Activated CD8-positive, alpha-beta T cell treated with anti-CD3 and anti-CD28 coated beads, Interleukin-2, amount 10 ng/mL, durations not matched to agents 7 days and 5 days (primary cell): ENCODE data around the gene GLYR1. TPM values are rescaled to one million over a fixed set of nuclear protein-coding genes. Genes with fewer than 3 reads are reported as not detected.

ENCODE experiments used
- ATAC-seq: fragments of 150-1000 bp; cut with Tn5 transposase; one replicate; pipeline ENCODE4 v1.10.0; 2021; ENCODE audit warnings: moderate library complexity
- CTCF ChIA-PET: fragments of 350-600 bp; sonication (Branson Sonifier 250); formaldehyde crosslinking; loops from one replicate; lab custom pipeline; 2021; ENCODE audit warnings: antibody characterized with exemption; lab: Charles Lee
- POLR2A ChIA-PET: fragments of 350-600 bp; sonication (Branson Sonifier 250); formaldehyde crosslinking; loops from one replicate; lab custom pipeline; 2021; ENCODE audit warnings: antibody characterized with exemption; lab: Charles Lee
- DNase-seq: peaks from one replicate; pipeline ENCODE4 v3.0.0-alpha.2; 2020
- H3K27ac Mint-ChIP-seq: one replicate; pipeline ENCODE4 v1.8.0; 2021; ENCODE audit warnings: mild to moderate bottlenecking, mixed read lengths
- H3K27me3 Mint-ChIP-seq: one replicate; pipeline ENCODE4 v1.8.0; 2021; ENCODE audit warnings: low read depth, mixed read lengths
- H3K36me3 Mint-ChIP-seq: one replicate; pipeline ENCODE4 v1.8.0; 2021; ENCODE audit warnings: low read depth, mixed read lengths
- H3K4me1 Mint-ChIP-seq: one replicate; pipeline ENCODE4 v1.8.0; 2021; ENCODE audit warnings: low read depth, mixed read lengths
- H3K4me3 Mint-ChIP-seq: one replicate; pipeline ENCODE4 v1.8.0; 2021; ENCODE audit warnings: mild to moderate bottlenecking, mixed read lengths
- H3K9me3 Mint-ChIP-seq: one replicate; pipeline ENCODE4 v1.8.0; 2022; ENCODE audit warnings: mixed read lengths; ENCODE audit not compliant: insufficient read depth
- total RNA-seq, 2 experiments: library from RNA; stranded (reverse); gene quantifications; one replicate each; pipeline ENCODE4 v1.2.3, GENCODE V29; 2021

GLYR1 gene
- total RNA-seq, 2 experiments from 2014 or later = 92.2 to 95.7 TPM

GRCh38 chr16:4800290-4801041 lies 46.6 kb downstream of the GLYR1 start:
- Mint-ChIP-seq H3K4me1 (peaks cover 26% of the 10 kb centered on the region), H3K27ac (peak overlapping the region; percentile 39), H3K9me3 (no peaks in the 10 kb centered on the region), H3K4me3 (peak overlapping the region; percentile 34), H3K36me3 (peaks cover 9% of the 10 kb centered on the region), H3K27me3 (no peaks in the 10 kb centered on the region)
- POLR2A ChIA-PET = interaction anchor here (2.9 kb wide), 1 partner anchor 33 kb away, joined by 11 read pairs; the partner anchor contains the start of gene ZNF500
- CTCF ChIA-PET = no interaction called here
- DNase-seq (no peak), ATAC-seq (no peak)

- no peak overlapping the region for H3K4me3 Mint-ChIP-seq
- H3K27me3 Mint-ChIP-seq = no peaks in the 10 kb centered on the region
- ChIA-PET POLR2A (no interaction called here), CTCF (no interaction called here)
- H3K9me3 Mint-ChIP-seq = no peaks in the 10 kb centered on the region
- no peak for DNase-seq
- peaks cover 26% of the 10 kb centered on the region for H3K4me1 Mint-ChIP-seq
- no peak for ATAC-seq
- H3K36me3 Mint-ChIP-seq = peaks cover 4% of the 10 kb centered on the region
- H3K27ac Mint-ChIP-seq = peak overlapping the region; percentile 25
These were observed 47.8 kb downstream of the GLYR1 start for GRCh38 chr16:4799171-4799855.

- H3K4me3 Mint-ChIP-seq = no peak overlapping the region
- CTCF ChIA-PET = no interaction called here
- H3K9me3 Mint-ChIP-seq = no peaks in the 10 kb centered on the region
- H3K4me1 Mint-ChIP-seq = peaks cover 22% of the 10 kb centered on the region
- DNase-seq (no peak), ATAC-seq (no peak)
- POLR2A ChIA-PET = no interaction called here
- H3K36me3 Mint-ChIP-seq = no peaks in the 10 kb centered on the region
- peak overlapping the region; percentile 25 for H3K27ac Mint-ChIP-seq
- H3K27me3 Mint-ChIP-seq = no peaks in the 10 kb centered on the region
These were observed 48.6 kb downstream of the GLYR1 start for GRCh38 chr16:4798456-4798855.

GRCh38 chr16:4797805-4798252 lies 49.3 kb downstream of the GLYR1 start:
- Mint-ChIP-seq H3K9me3 (no peaks in the 10 kb centered on the region), H3K4me1 (peaks cover 16% of the 10 kb centered on the region), H3K27ac (no peak overlapping the region), H3K4me3 (no peak overlapping the region), H3K36me3 (no peaks in the 10 kb centered on the region), H3K27me3 (no peaks in the 10 kb centered on the region)
- ChIA-PET POLR2A (no interaction called here), CTCF (no interaction called here)
- DNase-seq = no peak
- no peak for ATAC-seq

- no peak for ATAC-seq
- H3K27me3 Mint-ChIP-seq = no peaks in the 10 kb centered on the region
- no peak overlapping the region for H3K4me3 Mint-ChIP-seq
- CTCF ChIA-PET = no interaction called here
- POLR2A ChIA-PET = no interaction called here
- H3K27ac Mint-ChIP-seq = no peak overlapping the region
- H3K4me1 Mint-ChIP-seq = peaks cover 16% of the 10 kb centered on the region
- no peaks in the 10 kb centered on the region for H3K9me3 Mint-ChIP-seq
- H3K36me3 Mint-ChIP-seq = no peaks in the 10 kb centered on the region
- no peak for DNase-seq
These were observed 49.9 kb downstream of the GLYR1 start for GRCh38 chr16:4796982-4797804.

GRCh38 chr16:4795828-4796572 lies 51.1 kb downstream of the GLYR1 start:
- DNase-seq (no peak), ATAC-seq (no peak)
- no peaks in the 10 kb centered on the region for H3K9me3 Mint-ChIP-seq
- CTCF ChIA-PET = no interaction called here
- POLR2A ChIA-PET = no interaction called here
- no peak overlapping the region for H3K27ac Mint-ChIP-seq
- H3K27me3 Mint-ChIP-seq = no peaks in the 10 kb centered on the region
- no peaks in the 10 kb centered on the region for H3K36me3 Mint-ChIP-seq
- no peak overlapping the region for H3K4me3 Mint-ChIP-seq
- peaks cover 12% of the 10 kb centered on the region for H3K4me1 Mint-ChIP-seq

GRCh38 chr16:4795181-4795827 lies 51.8 kb downstream of the GLYR1 start, which contains the start of gene SMIM22:
TSS of gene SMIM22 (plus strand) at chr16:4795369. CDS start at chr16:4795735, 366 bp downstream.
- H3K4me3 Mint-ChIP-seq = no peak within 1 kb of the TSS
- POLR2A ChIA-PET = no interaction called here
- no peak within 1 kb of the TSS for H3K27ac Mint-ChIP-seq
- CTCF ChIA-PET = no interaction called here
- peaks cover 8% of the 10 kb centered on the region for H3K4me1 Mint-ChIP-seq
- DNase-seq (no peak), ATAC-seq (no peak)
- no peaks in the 10 kb centered on the region for H3K9me3 Mint-ChIP-seq
- H3K27me3 Mint-ChIP-seq = no peaks in the 10 kb centered on the region
- H3K36me3 Mint-ChIP-seq = no peaks in the 10 kb centered on the region

GRCh38 chr16:4792951-4793513 lies 54.1 kb downstream of the GLYR1 start:
- H3K27me3 Mint-ChIP-seq = peaks cover 3% of the 10 kb centered on the region
- H3K9me3 Mint-ChIP-seq = no peaks in the 10 kb centered on the region
- DNase-seq (no peak), ATAC-seq (no peak)
- ChIA-PET POLR2A (no interaction called here), CTCF (no interaction called here)
- no peaks in the 10 kb centered on the region for H3K36me3 Mint-ChIP-seq
- H3K4me1 Mint-ChIP-seq = peaks cover 7% of the 10 kb centered on the region
- no peak overlapping the region for H3K4me3 Mint-ChIP-seq
- H3K27ac Mint-ChIP-seq = no peak overlapping the region

GRCh38 chr16:4790871-4791270 lies 56.2 kb downstream of the GLYR1 start:
- Mint-ChIP-seq H3K9me3 (no peaks in the 10 kb centered on the region), H3K4me1 (peaks cover 7% of the 10 kb centered on the region), H3K27ac (no peak overlapping the region), H3K27me3 (peaks cover 3% of the 10 kb centered on the region), H3K4me3 (no peak overlapping the region), H3K36me3 (no peaks in the 10 kb centered on the region)
- CTCF ChIA-PET = no interaction called here
- ATAC-seq (no peak), DNase-seq (no peak)
- POLR2A ChIA-PET = no interaction called here

- Mint-ChIP-seq H3K4me1 (peaks cover 7% of the 10 kb centered on the region), H3K36me3 (no peaks in the 10 kb centered on the region), H3K27ac (no peak overlapping the region), H3K27me3 (peaks cover 3% of the 10 kb centered on the region), H3K9me3 (no peaks in the 10 kb centered on the region), H3K4me3 (no peak overlapping the region)
- ATAC-seq = no peak
- ChIA-PET POLR2A (no interaction called here), CTCF (no interaction called here)
- no peak for DNase-seq
These were observed 56.8 kb downstream of the GLYR1 start for GRCh38 chr16:4790261-4790660.

- H3K9me3 Mint-ChIP-seq = no peaks in the 10 kb centered on the region
- ATAC-seq = no peak
- ChIA-PET CTCF (no interaction called here), POLR2A (no interaction called here)
- no peak overlapping the region for H3K4me3 Mint-ChIP-seq
- H3K36me3 Mint-ChIP-seq = no peaks in the 10 kb centered on the region
- H3K27me3 Mint-ChIP-seq = peaks cover 3% of the 10 kb centered on the region
- H3K4me1 Mint-ChIP-seq = peaks cover 7% of the 10 kb centered on the region
- DNase-seq = no peak
- H3K27ac Mint-ChIP-seq = no peak overlapping the region
These were observed 58.2 kb downstream of the GLYR1 start for GRCh38 chr16:4788910-4789309.
